DND-41 (cell line): ENCODE data around the gene TMEM164.

Source experiments
- EZH2 ChIP-seq: IDR thresholded peaks from 3 replicates; pipeline ENCODE4 v1.6.1; 2012; ENCODE audit warnings: borderline replicate concordance, low read depth, mild to moderate bottlenecking, moderate library complexity, low read length, inconsistent platforms; ENCODE audit not compliant: severe bottlenecking
- TF ChIP-seq, protein P1 (sequence below): IDR thresholded peaks from 2 replicates; pipeline ENCODE4 v1.5.1; 2012; ENCODE audit warnings: borderline replicate concordance, low read length, moderate library complexity, mild to moderate bottlenecking; ENCODE audit not compliant: poor library complexity, severe bottlenecking; ENCODE audit errors: extremely low read depth

DNA sequence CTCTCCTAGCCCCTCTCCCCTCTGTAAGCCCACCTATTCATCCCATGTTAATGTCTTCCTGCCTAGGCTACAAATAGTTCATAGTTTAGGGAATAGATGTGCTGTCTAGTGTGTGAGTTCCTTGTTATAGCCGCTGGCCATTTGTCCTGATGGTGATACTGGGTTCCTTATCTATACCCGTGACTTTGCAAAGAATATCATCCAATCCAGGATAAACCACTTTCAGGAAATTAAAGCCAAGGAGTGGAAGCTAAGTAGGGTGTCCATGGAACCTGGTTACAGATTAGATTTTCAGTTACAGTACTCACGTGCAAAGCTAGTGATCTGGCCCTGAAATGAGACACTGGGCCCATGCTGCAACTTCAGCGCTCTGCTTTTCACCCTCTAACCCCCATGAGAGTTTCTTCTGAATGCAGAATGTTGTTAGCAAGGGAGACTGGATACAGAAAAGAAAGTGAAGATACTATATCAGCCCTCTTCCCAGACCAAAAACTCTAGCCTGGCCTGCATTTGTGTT lies 111.4 kb downstream of the TMEM164 start:
- TF ChIP-seq, protein P1, sequence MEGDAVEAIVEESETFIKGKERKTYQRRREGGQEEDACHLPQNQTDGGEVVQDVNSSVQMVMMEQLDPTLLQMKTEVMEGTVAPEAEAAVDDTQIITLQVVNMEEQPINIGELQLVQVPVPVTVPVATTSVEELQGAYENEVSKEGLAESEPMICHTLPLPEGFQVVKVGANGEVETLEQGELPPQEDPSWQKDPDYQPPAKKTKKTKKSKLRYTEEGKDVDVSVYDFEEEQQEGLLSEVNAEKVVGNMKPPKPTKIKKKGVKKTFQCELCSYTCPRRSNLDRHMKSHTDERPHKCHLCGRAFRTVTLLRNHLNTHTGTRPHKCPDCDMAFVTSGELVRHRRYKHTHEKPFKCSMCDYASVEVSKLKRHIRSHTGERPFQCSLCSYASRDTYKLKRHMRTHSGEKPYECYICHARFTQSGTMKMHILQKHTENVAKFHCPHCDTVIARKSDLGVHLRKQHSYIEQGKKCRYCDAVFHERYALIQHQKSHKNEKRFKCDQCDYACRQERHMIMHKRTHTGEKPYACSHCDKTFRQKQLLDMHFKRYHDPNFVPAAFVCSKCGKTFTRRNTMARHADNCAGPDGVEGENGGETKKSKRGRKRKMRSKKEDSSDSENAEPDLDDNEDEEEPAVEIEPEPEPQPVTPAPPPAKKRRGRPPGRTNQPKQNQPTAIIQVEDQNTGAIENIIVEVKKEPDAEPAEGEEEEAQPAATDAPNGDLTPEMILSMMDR, result no peak
- no peak for TF ChIP-seq EZH2
